Nephron (organoid): ENCODE results near the gene MAPK8.

Source experiments
- H3K27ac Mint-ChIP-seq, 3 experiments: 2 replicates each; pipeline ENCODE4 v1.8.0; 2020; ENCODE audit warnings: mixed read lengths in 3 of 3, mild to moderate bottlenecking in 2 of 3, moderate library complexity in 1 of 3
- H3K27me3 Mint-ChIP-seq: 2 replicates; pipeline ENCODE4 v1.8.0; 2021; ENCODE audit warnings: low read depth, mild to moderate bottlenecking, moderate library complexity, mixed read lengths
- H3K36me3 Mint-ChIP-seq: 2 replicates; pipeline ENCODE4 v1.8.0; 2020; ENCODE audit warnings: low read depth, mixed read lengths
- H3K4me1 Mint-ChIP-seq: 2 replicates; pipeline ENCODE4 v1.8.0; 2020; ENCODE audit warnings: mixed read lengths
- H3K4me3 Mint-ChIP-seq, 3 experiments: 2 replicates each; pipeline ENCODE4 v1.8.0; 2020; ENCODE audit warnings: mild to moderate bottlenecking in 3 of 3, mixed read lengths in 3 of 3, moderate library complexity in 2 of 3
- H3K9me3 Mint-ChIP-seq: 2 replicates; pipeline ENCODE4 v1.8.0; 2020; ENCODE audit warnings: mixed read lengths
- CTCF ChIP-seq, 3 experiments: fragments of 200-600 bp; sonication (generic); IDR thresholded peaks; one replicate each; pipeline ENCODE4 v1.5.0; 2021; ENCODE audit warnings: antibody characterized with exemption in 3 of 3; ENCODE audit not compliant: unreplicated experiment in 3 of 3

The MAPK8 gene

GRCh38 chr10:48484911-48485310 is 178.4 kb downstream of the MAPK8 start:
- H3K36me3 Mint-ChIP-seq: no peaks in the 10 kb centered on the region
- H3K27me3 Mint-ChIP-seq: no peaks in the 10 kb centered on the region
- no peaks in the 10 kb centered on the region for H3K9me3 Mint-ChIP-seq
- no peak overlapping the region for H3K27ac Mint-ChIP-seq
- H3K4me1 Mint-ChIP-seq: no peaks in the 10 kb centered on the region
- TF ChIP-seq CTCF (IDR thresholded peaks at IDR 0.05; ENCODE audit: unreplicated experiment in 3 of 3): no peak
- no peak overlapping the region for H3K4me3 Mint-ChIP-seq

- Mint-ChIP-seq H3K27ac (no peak overlapping the region), H3K27me3 (no peaks in the 10 kb centered on the region), H3K4me3 (no peak overlapping the region), H3K36me3 (no peaks in the 10 kb centered on the region), H3K4me1 (no peaks in the 10 kb centered on the region), H3K9me3 (no peaks in the 10 kb centered on the region)
- no peak for TF ChIP-seq CTCF (IDR thresholded peaks at IDR 0.05; ENCODE audit: unreplicated experiment in 3 of 3)
Measured at GRCh38 chr10:48485711-48486110, 179.2 kb downstream of the MAPK8 start.

- Mint-ChIP-seq H3K27ac (no peak overlapping the region), H3K4me1 (peaks cover 6% of the 10 kb centered on the region), H3K27me3 (no peaks in the 10 kb centered on the region), H3K9me3 (no peaks in the 10 kb centered on the region), H3K4me3 (no peak overlapping the region), H3K36me3 (no peaks in the 10 kb centered on the region)
- TF ChIP-seq CTCF (IDR thresholded peaks at IDR 0.05; ENCODE audit: unreplicated experiment in 3 of 3): no peak
Measured at GRCh38 chr10:48487244-48487643, 180.8 kb downstream of the MAPK8 start.
